HG03045 (cell line): ENCODE measurements around the gene ETV3L.

Experiments
- ATAC-seq: cut with Tn5 transposase; IDR thresholded peaks from one replicate; pipeline ENCODE4 v1.9.1; 2021; ENCODE audit warnings: mild to moderate bottlenecking, moderate library complexity; ENCODE audit not compliant: unreplicated experiment

ETV3L gene

DNA sequence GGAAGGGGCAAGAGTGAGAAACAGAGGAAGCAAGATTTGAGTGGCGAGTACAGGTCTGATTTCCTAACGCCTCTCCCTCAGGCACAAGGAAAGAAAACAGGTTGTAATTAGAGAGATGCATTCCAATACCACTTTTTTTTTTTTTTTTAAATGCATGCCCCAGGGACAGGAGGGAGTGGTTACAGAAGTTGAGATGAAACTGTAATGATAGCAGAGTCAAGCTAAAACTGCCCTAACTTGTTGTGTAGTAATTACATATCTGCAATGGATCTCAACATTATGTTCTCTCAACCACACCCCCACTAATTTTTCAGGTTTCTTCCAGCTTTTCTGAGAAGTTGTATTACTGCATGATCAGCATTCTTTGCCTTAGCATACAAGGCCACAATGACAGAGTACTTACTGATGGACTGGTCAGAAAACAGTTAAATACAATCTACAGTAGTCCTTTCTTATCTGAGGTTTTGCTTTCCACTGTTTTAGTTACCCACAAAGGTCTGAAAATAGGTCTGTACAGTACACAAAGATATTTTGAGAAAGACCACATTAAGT is 33.1 kb upstream of the ETV3L start:
- no peak for ATAC-seq

- no peak for ATAC-seq
Measured at GRCh38 chr1:157132111-157132510, 32.5 kb upstream of the ETV3L start.

GRCh38 chr1:157131281-157131680 is 31.7 kb upstream of the ETV3L start:
- ATAC-seq: no peak

- no peak for ATAC-seq
Measured at GRCh38 chr1:157124855-157125254, 25.2 kb upstream of the ETV3L start.

DNA sequence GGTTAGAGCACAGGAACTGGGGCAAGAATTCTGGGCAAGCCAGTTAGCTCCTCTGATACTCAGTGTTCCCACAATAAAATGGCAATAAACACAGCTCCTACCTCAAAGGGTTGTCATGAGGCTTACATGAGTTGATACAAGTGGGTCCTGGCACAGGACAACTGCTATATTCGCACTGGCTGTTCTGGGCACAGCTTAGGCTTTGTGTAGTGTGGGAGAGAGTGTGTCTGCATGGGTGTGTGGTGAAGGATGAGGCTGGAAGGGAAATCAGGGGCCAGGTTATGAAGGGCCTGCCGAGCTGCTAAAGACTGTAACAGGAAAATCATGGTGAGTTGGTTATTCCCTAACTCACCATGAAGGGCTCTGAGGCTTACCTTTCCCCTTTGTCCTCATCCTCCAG is 19.8 kb upstream of the ETV3L start:
- ATAC-seq: no peak

DNA sequence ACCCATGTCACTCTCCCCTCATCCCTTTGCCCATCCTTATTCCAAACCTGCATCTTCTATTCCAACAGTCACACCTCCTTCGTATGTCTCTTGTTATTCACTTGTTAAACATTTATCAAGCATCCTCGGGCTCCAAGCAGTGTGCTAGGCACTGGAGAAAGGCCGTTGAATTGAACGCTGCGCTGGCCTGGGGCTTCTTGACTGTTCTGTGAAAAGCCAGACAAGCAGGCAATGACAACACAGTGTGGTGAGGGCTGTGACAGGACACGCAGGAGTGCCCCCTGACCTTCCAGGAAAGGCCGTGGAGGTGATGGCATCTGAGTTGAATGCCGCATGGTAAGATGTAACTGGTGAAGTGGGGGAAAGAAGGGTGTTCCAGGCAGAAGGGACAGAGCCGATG is 19.4 kb upstream of the ETV3L start:
- ATAC-seq: no peak

GRCh38 chr1:157117527-157118057 is 18.0 kb upstream of the ETV3L start:
- ATAC-seq: no peak

- ATAC-seq: no peak
Measured at GRCh38 chr1:157116737-157117103, 17.1 kb upstream of the ETV3L start.

- no peak for ATAC-seq
Measured at GRCh38 chr1:157115851-157116736, 16.5 kb upstream of the ETV3L start.

DNA sequence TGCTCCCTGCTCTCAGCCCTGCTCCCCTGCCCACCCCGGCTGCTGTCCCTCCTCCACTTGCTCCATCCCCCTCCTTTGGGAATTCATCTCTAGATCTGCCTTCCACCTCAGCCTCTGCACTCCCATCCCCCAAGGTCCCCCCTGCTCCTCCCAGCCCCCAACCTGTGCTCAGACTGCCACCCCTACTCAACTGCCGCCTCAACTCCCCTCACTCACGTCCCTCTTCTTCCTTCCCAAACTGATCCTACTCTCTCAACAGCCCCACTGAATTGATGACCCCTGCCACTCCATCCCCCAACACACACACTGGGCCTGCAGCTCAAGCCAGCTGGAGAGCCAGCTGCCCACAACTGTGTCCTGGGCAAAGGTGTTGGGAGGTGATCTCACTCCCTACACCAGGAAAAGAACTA is 15.8 kb upstream of the ETV3L start:
- ATAC-seq: no peak

DNA sequence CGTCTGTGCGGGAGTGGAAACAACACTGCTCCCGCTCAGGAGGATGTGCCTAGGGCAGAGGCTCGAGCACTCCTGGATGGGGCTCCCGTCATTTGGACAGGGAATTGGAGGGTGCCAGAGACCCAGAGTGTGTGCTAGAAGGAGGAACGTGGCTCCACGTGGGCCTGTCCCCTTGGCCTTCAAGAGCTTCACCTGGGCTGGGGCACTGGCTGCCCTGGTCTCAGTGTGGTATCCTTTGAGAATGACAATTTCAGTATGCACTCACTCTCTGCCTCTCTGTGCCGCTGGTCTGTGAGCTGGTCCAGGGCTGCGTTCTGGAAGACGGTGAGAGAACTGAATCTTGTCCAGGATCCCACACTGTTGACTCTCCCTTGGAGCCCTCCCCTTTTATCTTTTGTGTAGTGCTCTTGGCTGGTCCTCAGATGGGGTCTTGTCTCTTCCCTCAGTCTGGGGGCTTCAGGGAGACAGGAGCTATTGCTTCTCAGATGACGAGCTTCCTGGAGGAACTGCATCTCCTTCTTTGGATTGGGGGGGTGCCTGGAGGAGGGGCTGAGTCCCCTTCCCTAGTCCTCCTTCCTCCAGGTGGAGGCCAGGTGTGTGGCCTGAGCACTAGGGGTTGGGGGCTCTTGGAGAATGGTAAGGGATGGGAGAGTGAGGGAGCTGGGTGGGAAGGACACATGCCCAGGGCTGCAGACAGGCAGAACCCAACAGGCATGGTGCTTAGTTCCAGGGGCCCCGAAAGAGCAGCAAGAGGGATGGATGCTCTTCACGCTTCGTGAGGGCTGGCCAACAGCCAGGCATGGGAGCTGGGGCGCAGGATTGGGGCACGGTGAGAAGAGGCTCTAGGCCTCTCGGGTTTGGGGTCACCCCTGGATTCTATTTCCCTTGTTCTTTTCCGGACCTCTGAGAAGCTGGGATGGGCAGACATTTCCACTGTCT is 14.8 kb upstream of the ETV3L start:
- ATAC-seq: no peak

GRCh38 chr1:157113631-157114030 is 14.0 kb upstream of the ETV3L start:
- no peak for ATAC-seq

GRCh38 chr1:157113106-157113505 is 13.5 kb upstream of the ETV3L start:
- no peak for ATAC-seq

DNA sequence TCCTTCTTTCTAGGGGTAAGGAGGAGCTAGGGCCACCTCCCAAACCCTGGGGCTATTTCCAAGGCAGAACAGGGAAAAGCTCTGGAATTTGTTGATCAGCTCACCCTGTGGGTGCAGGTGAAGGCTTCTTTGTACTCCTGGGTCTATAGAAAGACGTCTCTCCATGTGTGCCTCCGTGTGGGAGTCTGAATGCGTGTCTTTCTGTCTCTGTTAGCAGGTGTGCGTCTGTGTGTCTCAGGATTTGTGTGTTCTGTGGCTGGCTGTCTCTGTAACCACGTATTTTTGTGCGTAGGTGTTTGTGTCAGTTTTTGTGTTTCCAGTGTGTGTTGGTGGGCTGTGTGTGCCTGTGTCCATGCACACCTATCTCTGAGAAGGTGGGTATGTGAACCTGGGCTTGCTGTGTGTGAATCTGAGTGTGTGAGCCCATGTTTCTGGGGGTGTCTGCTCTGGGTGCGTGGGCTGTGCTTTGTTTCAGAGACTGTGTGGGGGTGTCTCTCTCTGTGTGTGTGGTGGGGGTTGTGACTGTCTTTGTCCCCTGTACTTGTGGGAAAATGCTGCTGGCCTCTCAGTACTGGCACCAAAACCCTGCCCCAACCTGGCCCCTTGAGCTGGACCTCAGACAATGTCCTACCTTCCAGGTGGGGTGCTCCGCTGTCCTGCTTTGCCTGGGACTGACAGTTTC is 12.7 kb upstream of the ETV3L start:
- no peak for ATAC-seq

DNA sequence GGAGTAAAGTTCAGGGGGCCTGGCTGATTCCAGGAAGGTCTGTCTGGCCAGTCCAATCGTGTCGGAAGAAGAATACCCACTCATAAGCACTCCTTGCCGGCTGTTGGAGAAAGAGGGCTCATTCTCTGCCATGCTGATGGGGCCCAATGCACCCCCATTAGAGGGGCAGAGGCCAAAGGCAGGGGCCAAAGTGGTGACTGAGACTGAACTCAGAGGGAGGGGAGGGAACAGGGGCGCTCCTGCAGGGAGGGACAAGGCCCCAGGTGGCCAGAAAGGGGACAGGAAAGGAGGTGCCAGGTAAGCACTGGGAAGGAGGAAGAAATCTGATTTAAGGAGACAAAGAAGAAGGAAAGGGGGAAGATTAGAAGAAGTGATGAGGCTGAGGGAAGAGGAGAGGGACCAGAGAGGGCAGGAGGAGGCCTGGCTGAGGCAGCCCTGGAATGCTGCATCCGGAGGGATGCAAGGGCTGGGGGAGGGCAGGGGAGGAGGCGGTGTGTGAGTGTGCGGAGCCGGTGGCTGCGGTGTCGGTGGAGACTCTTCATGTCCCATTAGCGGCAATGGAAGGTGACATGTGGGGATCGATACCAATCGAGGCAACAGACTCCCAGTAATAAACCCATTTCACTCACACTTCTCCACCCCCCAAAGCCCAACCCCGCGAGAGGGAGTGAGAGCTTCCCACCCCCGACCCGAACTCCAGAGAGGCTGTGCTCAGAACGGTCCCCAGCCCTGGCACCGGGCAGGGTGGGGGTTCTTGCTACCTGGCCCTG is 12.0 kb upstream of the ETV3L start:
- no peak for ATAC-seq

GRCh38 chr1:157110686-157111085 is 11.1 kb upstream of the ETV3L start:
- ATAC-seq: no peak

DNA sequence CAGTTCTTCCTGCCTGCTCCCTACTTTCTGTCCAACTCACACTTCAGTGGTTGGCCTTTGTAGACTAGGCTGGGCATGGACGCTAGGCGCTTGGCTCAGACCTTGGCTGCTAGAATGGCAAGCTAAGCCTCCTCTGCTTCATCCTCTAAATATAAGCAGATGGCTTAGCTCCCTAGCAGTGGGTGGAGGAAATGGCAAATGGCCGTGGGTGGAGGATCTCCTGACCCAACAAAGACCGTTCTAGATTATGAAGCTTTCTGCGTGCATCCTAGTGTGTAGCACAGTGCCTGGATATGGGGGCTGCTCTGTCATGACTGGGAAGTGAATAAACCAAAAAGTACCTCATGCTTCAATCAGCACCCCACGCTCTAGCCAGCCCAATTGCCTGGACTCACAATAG is 10.4 kb upstream of the ETV3L start:
- no peak for ATAC-seq

GRCh38 chr1:157108448-157108847 is 8.8 kb upstream of the ETV3L start:
- no peak for ATAC-seq

DNA sequence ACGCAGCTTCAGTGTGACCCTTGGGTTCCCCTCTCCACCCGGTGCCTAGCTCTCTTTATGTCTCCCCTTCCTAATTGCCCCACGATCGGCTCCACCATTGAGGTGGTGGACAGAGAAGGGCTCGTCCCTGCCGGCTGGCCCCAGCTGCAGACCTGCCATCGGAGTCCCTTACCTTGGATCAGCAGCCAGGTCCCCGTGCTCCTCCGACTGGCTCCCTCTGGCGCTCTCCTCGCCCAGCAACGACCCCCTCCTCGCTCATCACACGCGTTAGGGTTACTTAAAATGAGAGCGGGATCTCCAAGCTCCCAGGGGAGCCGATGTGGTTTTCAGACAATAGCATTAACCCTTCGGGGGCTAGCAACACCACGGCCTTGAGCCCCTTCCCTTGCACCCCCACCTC is 8.1 kb upstream of the ETV3L start:
- no peak for ATAC-seq

DNA sequence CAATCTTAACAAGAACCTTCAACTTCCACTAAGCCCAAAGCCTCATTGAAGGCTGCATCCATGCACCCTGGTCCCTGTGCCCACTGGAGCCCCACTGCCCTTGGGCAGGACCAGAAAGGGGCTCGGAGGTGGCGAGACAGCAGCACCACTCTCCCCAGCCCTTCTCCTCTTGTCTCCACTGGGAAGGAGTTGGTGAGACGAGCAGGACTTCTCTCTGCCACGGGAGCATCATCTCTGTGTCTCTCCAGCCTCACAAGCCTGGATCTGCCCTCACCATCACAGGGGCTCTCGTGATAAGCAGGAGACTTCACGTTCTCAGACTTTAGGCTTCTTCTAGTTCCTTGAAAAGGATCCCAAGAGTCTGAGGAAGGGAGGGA is 7.2 kb upstream of the ETV3L start:
- ATAC-seq: no peak
